D721Med (cell line): ENCODE results near the gene CUX1.

Experiments used
- DNase-seq: peaks from one replicate; pipeline ENCODE4 v3.0.0; 2011; ENCODE audit warnings: low spot score; ENCODE audit not compliant: insufficient read length
- FAIRE-seq: peaks from 2 replicates; lab custom pipeline; 2011; peaks lifted over from hg19 to GRCh38; lab: Jason Lieb, UNC
- TF ChIP-seq, protein P1 (sequence below): IDR thresholded peaks from 2 replicates; pipeline ENCODE4 v1.5.1; 2012; ENCODE audit warnings: mild to moderate bottlenecking, control low read depth; ENCODE audit not compliant: insufficient read depth; ENCODE audit errors: missing control alignments

Gene CUX1

DNA sequence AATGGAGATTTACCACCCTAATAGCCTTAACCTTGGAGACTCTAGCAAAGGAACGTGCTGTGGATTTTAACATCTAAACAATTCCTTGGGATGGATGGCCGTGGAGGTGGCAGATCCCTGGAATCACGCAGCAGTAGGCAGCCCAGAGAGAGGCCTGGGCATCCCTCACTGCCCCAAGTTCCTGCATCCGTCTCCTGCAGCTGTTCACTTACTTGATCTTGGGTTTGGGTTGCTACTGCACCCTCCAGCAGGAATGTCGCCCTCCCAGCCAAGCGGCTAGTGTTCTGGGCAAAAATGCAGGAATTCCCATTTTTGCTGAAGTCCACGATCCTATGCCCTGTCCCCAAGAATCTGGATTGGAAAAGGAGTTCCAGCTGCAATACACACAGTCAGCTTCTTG, 302.5 kb downstream of the CUX1 start:
- FAIRE-seq (no peak), DNase-seq (no peak)
- TF ChIP-seq, protein P1, sequence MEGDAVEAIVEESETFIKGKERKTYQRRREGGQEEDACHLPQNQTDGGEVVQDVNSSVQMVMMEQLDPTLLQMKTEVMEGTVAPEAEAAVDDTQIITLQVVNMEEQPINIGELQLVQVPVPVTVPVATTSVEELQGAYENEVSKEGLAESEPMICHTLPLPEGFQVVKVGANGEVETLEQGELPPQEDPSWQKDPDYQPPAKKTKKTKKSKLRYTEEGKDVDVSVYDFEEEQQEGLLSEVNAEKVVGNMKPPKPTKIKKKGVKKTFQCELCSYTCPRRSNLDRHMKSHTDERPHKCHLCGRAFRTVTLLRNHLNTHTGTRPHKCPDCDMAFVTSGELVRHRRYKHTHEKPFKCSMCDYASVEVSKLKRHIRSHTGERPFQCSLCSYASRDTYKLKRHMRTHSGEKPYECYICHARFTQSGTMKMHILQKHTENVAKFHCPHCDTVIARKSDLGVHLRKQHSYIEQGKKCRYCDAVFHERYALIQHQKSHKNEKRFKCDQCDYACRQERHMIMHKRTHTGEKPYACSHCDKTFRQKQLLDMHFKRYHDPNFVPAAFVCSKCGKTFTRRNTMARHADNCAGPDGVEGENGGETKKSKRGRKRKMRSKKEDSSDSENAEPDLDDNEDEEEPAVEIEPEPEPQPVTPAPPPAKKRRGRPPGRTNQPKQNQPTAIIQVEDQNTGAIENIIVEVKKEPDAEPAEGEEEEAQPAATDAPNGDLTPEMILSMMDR, result no peak

DNA sequence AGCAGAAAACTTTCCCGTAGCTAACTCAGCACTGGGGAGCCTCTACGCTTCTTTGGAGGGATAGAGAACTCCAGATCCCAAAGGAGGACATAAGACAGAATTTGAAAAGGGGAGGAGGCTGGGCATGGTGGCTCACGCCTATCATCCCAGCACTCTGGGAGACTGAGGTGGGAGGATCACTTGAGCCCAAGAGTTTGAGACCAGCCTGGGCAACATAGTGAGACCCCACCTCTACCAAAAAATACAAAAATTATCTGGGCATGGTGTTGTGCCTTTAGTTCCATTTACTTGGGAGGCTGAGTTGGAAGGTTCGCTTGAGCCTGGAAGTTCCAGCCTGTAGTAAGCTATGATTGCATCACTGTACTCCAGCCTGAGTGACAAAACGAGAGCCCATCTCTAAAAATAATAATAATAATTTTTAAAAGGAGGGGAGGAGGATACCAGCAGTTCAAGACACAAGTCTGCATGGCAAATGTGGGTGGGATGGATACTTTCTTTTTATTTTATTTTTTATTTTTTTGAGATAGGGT, 303.3 kb downstream of the CUX1 start:
- DNase-seq (no peak), FAIRE-seq (no peak)
- TF ChIP-seq, protein P1, result no peak

DNA sequence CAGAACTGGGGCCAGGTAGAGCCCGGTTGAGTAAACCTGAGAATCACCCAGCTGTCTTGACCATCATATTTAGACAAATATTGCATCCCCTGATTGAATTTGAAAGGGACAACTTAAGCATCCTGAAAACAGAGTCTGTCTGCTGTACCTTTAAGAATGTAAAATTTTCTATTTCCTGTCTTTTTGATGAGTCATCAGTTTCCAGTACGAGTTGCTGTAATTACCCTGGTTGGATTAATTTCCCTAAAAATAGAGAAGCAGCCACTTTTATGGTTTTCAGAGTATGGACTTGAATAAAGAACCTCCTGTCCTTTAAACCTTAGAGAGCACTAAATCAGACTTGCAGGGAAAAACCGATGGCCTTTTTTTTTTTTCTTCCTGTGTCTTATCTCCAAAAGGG, 304.6 kb downstream of the CUX1 start:
- TF ChIP-seq, protein P1, result no peak
- DNase-seq (no peak), FAIRE-seq (no peak)

DNA sequence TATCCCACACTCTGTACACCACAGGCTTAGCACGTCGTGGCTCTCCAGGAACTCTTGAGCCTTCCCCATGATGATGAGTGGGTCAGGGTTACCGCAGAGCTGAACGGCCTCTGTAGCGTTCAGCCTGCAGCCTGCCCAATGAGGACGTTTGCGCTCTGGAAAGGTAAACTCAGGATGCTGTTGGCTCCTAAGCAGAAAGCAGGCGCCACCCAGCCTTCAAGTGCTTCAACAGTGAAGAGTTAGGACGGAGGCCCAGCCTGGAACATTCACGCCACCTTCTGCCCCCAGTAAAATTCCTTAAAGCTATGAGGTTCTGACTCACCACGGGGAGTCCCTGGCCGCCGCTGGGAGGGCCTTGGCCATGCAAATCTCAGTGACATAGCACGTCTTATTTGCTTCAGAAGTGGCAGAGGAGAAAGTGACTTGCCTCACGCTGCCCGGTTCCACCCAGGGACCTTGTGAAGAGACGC, 307.7 kb downstream of the CUX1 start:
- DNase-seq, result no peak
- FAIRE-seq, result no peak

DNA sequence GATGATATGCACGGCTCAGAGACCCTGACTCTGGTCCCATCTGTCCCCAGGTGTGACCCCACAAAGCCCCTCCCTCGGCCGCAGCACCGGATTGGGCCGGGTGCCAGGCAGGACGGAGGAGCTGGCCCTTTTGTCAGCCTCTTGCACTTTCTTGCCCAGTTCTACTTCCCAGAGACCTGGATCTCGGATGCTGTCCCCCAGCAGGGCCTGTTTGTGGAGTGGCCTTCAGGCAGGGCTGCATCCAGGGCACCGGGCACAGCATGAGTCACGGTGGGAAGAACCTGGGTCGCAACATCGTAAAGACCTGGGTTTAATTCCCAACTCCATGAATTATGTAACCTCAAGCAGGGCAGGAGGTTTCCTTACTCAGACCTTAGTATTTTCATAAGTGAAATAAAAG, 310.9 kb downstream of the CUX1 start:
- TF ChIP-seq, protein P1, result no peak
- DNase-seq (no peak), FAIRE-seq (no peak)

More for the DNA sequence above, 307.7 kb downstream of the CUX1 start:
- TF ChIP-seq, protein P1, result no peak

DNA sequence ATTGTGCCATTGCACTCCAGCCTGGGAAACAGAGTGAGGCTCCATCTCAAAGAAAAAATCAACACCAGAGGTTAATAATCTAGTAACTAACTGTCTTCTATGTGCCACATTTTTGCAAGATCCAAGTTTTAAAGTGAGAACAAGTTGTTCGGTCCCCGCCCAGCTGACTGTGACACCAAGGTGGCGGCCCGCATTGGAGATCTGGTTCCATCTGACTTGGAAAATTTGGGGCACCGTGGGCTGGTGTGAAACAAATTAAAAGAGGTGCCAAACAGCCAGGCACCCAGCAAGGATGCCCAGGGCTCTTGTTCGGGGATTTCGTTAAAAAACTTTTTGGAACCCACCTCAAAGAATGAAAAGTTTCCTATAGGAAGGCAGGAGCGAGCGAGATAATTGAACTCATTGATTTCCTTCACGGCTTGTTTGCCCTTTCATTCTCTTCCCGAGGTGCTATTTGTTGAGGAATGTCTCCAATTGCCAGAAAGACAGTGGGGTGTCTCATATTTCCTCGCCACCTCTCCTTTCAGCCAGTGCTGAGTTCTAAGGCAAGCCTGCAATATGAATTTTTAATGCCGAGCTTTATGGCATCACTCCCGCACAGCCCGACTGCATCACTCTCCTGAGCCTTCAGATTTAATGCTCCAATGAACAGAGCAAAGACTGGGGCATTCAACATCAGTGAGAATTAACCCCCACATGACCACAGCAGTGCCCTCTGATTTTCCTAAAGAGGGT, 312.4 kb downstream of the CUX1 start:
- TF ChIP-seq, protein P1, result no peak
- DNase-seq (no peak), FAIRE-seq (no peak)

DNA sequence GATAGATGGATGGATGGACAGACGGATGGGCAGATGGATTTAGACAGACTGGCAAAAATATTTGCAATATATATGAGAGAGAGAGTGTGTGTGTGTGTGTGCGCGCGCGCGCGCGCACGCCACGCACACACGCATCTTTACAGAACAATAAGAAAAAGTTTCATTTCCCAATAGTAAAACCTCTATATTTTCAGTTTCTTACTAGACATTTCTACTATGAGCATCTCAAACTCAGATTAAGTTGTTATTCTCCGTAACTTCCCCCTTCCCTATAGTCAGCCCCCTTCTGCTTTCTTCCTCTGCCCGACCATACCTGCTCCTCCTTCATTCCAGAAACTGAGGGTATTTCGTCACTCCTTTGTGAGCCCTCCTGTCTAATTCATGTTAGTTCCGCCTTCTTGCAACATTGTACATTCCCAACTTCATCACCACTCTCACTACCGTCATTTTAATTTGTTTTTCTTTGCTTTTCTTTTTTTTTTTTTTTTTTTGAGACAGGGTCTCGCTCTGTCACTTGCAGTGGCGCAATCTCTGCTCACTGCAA, 314.9 kb downstream of the CUX1 start:
- FAIRE-seq (no peak), DNase-seq (no peak)
- TF ChIP-seq, protein P1, result no peak
